Right lung (tissue), 5 donors: ENCODE measurements around the gene TCF19. TPM values are rescaled to one million over a fixed set of nuclear protein-coding genes. Genes with fewer than 3 reads are reported as not detected.

Source experiments
- DNase-seq, 2 donors: peaks; one replicate each; pipeline ENCODE4 v3.0.0-alpha.2; 2013
- polyA plus RNA-seq, 5 donors: library from polyadenylated mRNA; unstranded; fragments of 120-200 nt; gene quantifications; one replicate each; pipeline versions ENCODE4 v1.2.1 to v1.2.3, GENCODE V29; 2013; ENCODE audit warnings: inconsistent platforms in 1 of 5, low replicate concordance in 1 of 5; ENCODE audit not compliant: insufficient read length in 5 of 5, insufficient read depth in 1 of 5

The TCF19 gene
- polyA plus RNA-seq, 5 donors, result 16.1 to 25.3 (median 20.2) TPM

- no peak for DNase-seq
Measured at GRCh38 chr6:31126396-31127175, 31.8 kb upstream of the TCF19 start.

GRCh38 chr6:31128093-31128676, 30.2 kb upstream of the TCF19 start:
- peak in 1 of 2 donors; percentile 24 for DNase-seq

GRCh38 chr6:31129130-31129529, 29.3 kb upstream of the TCF19 start:
- no peak for DNase-seq

- DNase-seq, result no peak
Measured at GRCh38 chr6:31130751-31131150, 27.6 kb upstream of the TCF19 start.

- no peak for DNase-seq
Measured at GRCh38 chr6:31131595-31131994, 26.8 kb upstream of the TCF19 start.

- no peak for DNase-seq
Measured at GRCh38 chr6:31132806-31133205, 25.6 kb upstream of the TCF19 start.

- DNase-seq, result no peak
Measured at GRCh38 chr6:31135710-31136109, 22.7 kb upstream of the TCF19 start.

GRCh38 chr6:31138982-31139381, 19.4 kb upstream of the TCF19 start, which contains the start of gene PSORS1C2:
Gene PSORS1C2 (minus strand): TSS chr6:31139066. CDS start chr6:31139026, 40 bp downstream.
- no peak for DNase-seq

GRCh38 chr6:31139599-31139998, 18.8 kb upstream of the TCF19 start:
- DNase-seq, result no peak

GRCh38 chr6:31140643-31141042, 17.7 kb upstream of the TCF19 start:
- DNase-seq, result no peak

GRCh38 chr6:31142361-31142761, 16.0 kb upstream of the TCF19 start:
- DNase-seq, result no peak

- DNase-seq, result no peak
Measured at GRCh38 chr6:31143148-31143547, 15.2 kb upstream of the TCF19 start.

- DNase-seq, result no peak
Measured at GRCh38 chr6:31144296-31144969, 14.0 kb upstream of the TCF19 start.

GRCh38 chr6:31144970-31145340, 13.4 kb upstream of the TCF19 start:
- DNase-seq, result no peak

- no peak for DNase-seq
Measured at GRCh38 chr6:31145386-31145785, 13.0 kb upstream of the TCF19 start.

- no peak for DNase-seq
Measured at GRCh38 chr6:31149827-31150447, 8.5 kb upstream of the TCF19 start.

- DNase-seq, result no peak
Measured at GRCh38 chr6:31152781-31153180, 5.6 kb upstream of the TCF19 start.

- DNase-seq, result no peak
Measured at GRCh38 chr6:31154436-31154835, 4.0 kb upstream of the TCF19 start.

- DNase-seq, result no peak
Measured at GRCh38 chr6:31156641-31157040, 1.7 kb upstream of the TCF19 start.

- DNase-seq, result no peak
Measured at GRCh38 chr6:31157513-31158139, 763 bp upstream of the TCF19 start, which contains the start of gene CCHCR1. Gene CCHCR1 (minus strand): TSS chr6:31157802. CDS start chr6:31157600, 202 bp downstream.

GRCh38 chr6:31158863-31159855, 770 bp downstream of the TCF19 start:
- DNase-seq, result no peak
